NCI-H128 (cell line): ENCODE data around the gene TMEM50B.
"Not testable (repeated sequence)": the region's sequence is repeated elsewhere in the genome, so short reads cannot be mapped to it uniquely, and the experiment has no call there.

ENCODE experiments used
- DNase-seq: peaks from one replicate; lab custom pipeline; 2025; ENCODE audit not compliant: unreplicated experiment; lab: John Stamatoyannopoulos, UW

TMEM50B gene

GRCh38 chr21:33432496-33432895 is 47.3 kb downstream of the TMEM50B start:
- DNase-seq: no peak

- DNase-seq: no peak
Observed at GRCh38 chr21:33430858-33431257, 48.9 kb downstream of the TMEM50B start.

- no peak for DNase-seq
Observed at GRCh38 chr21:33428669-33429068, 51.1 kb downstream of the TMEM50B start.

GRCh38 chr21:33427051-33427450 is 52.7 kb downstream of the TMEM50B start:
- DNase-seq: no peak

- no peak for DNase-seq
Observed at GRCh38 chr21:33425825-33426224, 53.9 kb downstream of the TMEM50B start.

GRCh38 chr21:33424214-33424613 is 55.6 kb downstream of the TMEM50B start:
- DNase-seq: no peak

- no peak for DNase-seq
Observed at GRCh38 chr21:33421713-33422393, 57.9 kb downstream of the TMEM50B start.

- no peak for DNase-seq
Observed at GRCh38 chr21:33419538-33420123, 60.1 kb downstream of the TMEM50B start.

GRCh38 chr21:33418691-33419090 is 61.1 kb downstream of the TMEM50B start:
- DNase-seq: no peak

GRCh38 chr21:33414926-33415325 is 64.8 kb downstream of the TMEM50B start:
- DNase-seq: no peak

GRCh38 chr21:33414068-33414467 is 65.7 kb downstream of the TMEM50B start:
- no peak for DNase-seq

- no peak for DNase-seq
Observed at GRCh38 chr21:33412832-33413519, 66.8 kb downstream of the TMEM50B start.

- not testable (repeated sequence) for DNase-seq
Observed at GRCh38 chr21:33412439-33412831, 67.3 kb downstream of the TMEM50B start.

GRCh38 chr21:33411949-33412430 is 67.8 kb downstream of the TMEM50B start:
- DNase-seq: no peak

GRCh38 chr21:33406493-33406892 is 73.3 kb downstream of the TMEM50B start:
- DNase-seq: no peak

GRCh38 chr21:33403786-33404585 is 75.8 kb downstream of the TMEM50B start:
- no peak for DNase-seq

GRCh38 chr21:33403128-33403785 is 76.5 kb downstream of the TMEM50B start, which contains the start of gene IFNGR2:
Gene IFNGR2 (plus strand): TSS chr21:33403413. CDS start chr21:33403544, 131 bp downstream.
- no peak for DNase-seq

- no peak for DNase-seq
Observed at GRCh38 chr21:33402001-33402979, 77.5 kb downstream of the TMEM50B start.

GRCh38 chr21:33401630-33401992 is 78.2 kb downstream of the TMEM50B start:
- DNase-seq: no peak
